Right cardiac atrium (tissue), 5 donors: Measurements from ENCODE around the gene LSAMP. TPM values are rescaled to one million over a fixed set of nuclear protein-coding genes. Genes with fewer than 3 reads are reported as not detected.

Experiments
- ATAC-seq, 2 donors: fragments of 200-7000 bp; cut with Tn5 transposase; one replicate each; pipeline versions ENCODE4 v1.8.0 to v1.9.1; 2020; ENCODE audit warnings: moderate library complexity in 2 of 2, mild to moderate bottlenecking in 1 of 2
- DNase-seq, 3 donors: peaks; one replicate each; pipeline ENCODE4 v3.0.0-alpha.2; 2020
- H3K27ac ChIP-seq: one replicate; pipeline ENCODE4 v1.5.1; 2013; ENCODE audit warnings: mild to moderate bottlenecking, low read length, control low read depth, moderate library complexity
- H3K27me3 ChIP-seq: one replicate; pipeline ENCODE4 v1.6.1; 2013; ENCODE audit not compliant: control insufficient read depth, insufficient read depth
- H3K4me1 ChIP-seq: one replicate; pipeline ENCODE4 v1.6.1; 2013; ENCODE audit warnings: low read length; ENCODE audit not compliant: control insufficient read depth, insufficient read depth
- H3K4me3 ChIP-seq: one replicate; pipeline ENCODE4 v1.5.1; 2013; ENCODE audit warnings: low read length, control low read depth
- H3K9me3 ChIP-seq: one replicate; pipeline ENCODE4 v1.6.1; 2013; ENCODE audit warnings: low read length; ENCODE audit not compliant: control insufficient read depth
- WGBS: extraction: QIAGEN DNeasy Blood & Tissue Kit; methylation state at CpG from one replicate; pipeline ENCODE4 v1.1.7; 2013; 5-methylcytosine and 5-hydroxymethylcytosine counted together
- intact Hi-C, 4 donors: fragments of 100-400 bp; cut with DNase I; formaldehyde crosslinking; loops; one replicate each; pipeline versions ENCODE4 v1.11.0 to v1.14.0; 2022 to 2023
- polyA plus RNA-seq: library from polyadenylated mRNA; stranded (reverse); fragments of 200-250 nt; gene quantifications from one replicate; pipeline ENCODE4 v1.2.3, GENCODE V29; 2013
- total RNA-seq, 4 donors: library from RNA; stranded (reverse); fragmentation: NEBNext Ultra II Directional; extraction: Animal tissue kit (Norgen Biotek cat#: 25700); gene quantifications; one replicate each; pipeline ENCODE4 v1.2.1, GENCODE V29; 2021
- donor health status: healthy with polysubstance abuse.
- donor health status: DM: no; HTN: yes; CAD: no.
- donor health status: DM: no; HTN: no; CAD: no.
- donor health status: DM: no; HTN: yes; CAD: no; lungs with severe emphysema.
- donor health status: DM: yes; HTN: yes; CAD: no.

LSAMP gene
- total and polyA plus RNA-seq, 5 donors = 1.4 to 6.2 (median 3.7) TPM

DNA sequence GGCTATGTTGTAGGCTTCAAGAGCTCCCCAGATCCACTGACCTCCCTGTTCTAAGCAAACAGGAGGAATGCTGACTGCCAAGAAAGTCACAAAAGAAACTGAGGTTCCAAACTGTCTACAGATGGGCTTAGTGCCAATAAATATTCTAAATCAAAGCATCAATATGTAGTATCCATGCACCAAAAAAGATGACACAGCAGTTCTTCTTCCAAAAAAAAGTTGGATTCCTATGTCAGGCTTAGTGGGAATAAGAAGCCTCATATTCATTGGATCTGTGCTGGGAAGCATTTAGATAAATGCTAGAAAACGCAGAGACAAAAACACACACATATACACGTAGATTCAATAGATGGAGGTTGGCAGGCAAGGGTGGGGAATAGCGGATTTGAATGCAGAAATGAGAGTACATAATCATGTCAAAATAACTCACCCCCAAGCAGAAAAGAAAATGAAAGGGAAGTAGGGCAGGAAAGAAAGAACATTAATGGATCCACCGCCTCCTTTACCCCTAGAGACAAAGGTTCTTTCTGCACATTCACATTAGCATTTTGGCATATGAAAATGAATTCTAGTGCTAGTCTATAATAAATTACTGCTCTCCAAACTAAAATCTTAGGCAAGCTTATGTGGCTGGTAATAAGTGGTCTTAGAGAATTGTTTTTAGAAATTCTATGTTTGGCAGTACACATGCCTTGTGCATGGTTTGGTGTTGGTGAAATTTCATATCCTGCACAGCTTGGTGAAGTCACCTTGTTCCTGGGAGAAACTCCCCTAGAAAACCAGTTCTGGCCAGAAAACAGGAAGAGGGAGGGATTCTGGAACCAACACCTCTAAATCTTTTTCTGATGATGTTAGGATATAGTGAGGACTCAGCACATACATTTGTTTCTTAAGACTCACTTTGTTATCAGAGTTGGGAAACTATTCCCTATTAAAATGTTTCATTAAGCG, 283.4 kb downstream of the LSAMP start:
- 72% methylated on average over 5 of the region's 5 CpGs for WGBS
- ATAC-seq (no peak), DNase-seq (no peak)
- no peaks in the 10 kb centered on the region for H3K27me3 ChIP-seq
- no peak overlapping the region for H3K27ac ChIP-seq
- no peaks in the 10 kb centered on the region for H3K9me3 ChIP-seq
- H3K4me3 ChIP-seq = no peak overlapping the region
- no peaks in the 10 kb centered on the region for H3K4me1 ChIP-seq
- intact Hi-C loops = no loop called here

GRCh38 chr3:116160594-116160993, 284.7 kb downstream of the LSAMP start:
- intact Hi-C loops = no loop called here
- 94% methylated on average over 1 of the region's 1 CpG for WGBS
- no peak overlapping the region for H3K27ac ChIP-seq
- no peaks in the 10 kb centered on the region for H3K9me3 ChIP-seq
- H3K4me1 ChIP-seq = no peaks in the 10 kb centered on the region
- no peaks in the 10 kb centered on the region for H3K27me3 ChIP-seq
- ATAC-seq = no peak
- no peak overlapping the region for H3K4me3 ChIP-seq
- no peak for DNase-seq

- intact Hi-C loops = no loop called here
These were observed 289.4 kb downstream of the LSAMP start for GRCh38 chr3:116155841-116156240.

DNA sequence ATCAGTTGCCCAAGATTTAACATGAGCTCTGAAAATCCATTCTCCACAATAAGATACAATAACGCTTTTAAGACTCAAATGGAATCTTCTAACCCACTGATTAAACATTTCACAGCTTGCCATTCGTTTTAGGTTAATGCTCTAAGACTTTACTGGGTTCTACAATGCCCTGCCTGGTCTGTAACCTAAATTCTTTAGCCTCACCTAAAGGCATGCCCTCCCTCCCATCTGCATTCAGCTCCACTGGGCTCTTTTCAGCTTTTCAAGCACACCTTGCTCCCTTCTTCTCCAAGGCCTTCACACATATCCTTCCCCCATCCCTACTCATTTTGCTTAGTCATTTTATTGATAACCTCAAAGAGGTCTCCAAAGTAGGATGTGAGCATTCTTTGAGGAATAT, 290.9 kb downstream of the LSAMP start:
- Histone ChIP-seq H3K4me3 (no peak overlapping the region), H3K9me3 (no peaks in the 10 kb centered on the region), H3K27me3 (no peaks in the 10 kb centered on the region), H3K4me1 (no peaks in the 10 kb centered on the region), H3K27ac (no peak overlapping the region)
- no peak for DNase-seq
- intact Hi-C loops = no loop called here
- WGBS = 72% methylated on average over 2 of the region's 2 CpGs
- ATAC-seq = no peak

More at GRCh38 chr3:116155841-116156240, 289.4 kb downstream of the LSAMP start:
- H3K4me1 ChIP-seq = no peaks in the 10 kb centered on the region
- no peak for ATAC-seq
- no peaks in the 10 kb centered on the region for H3K27me3 ChIP-seq
- DNase-seq = no peak
- no peak overlapping the region for H3K27ac ChIP-seq
- 74% methylated on average over 1 of the region's 1 CpG for WGBS
- no peak overlapping the region for H3K4me3 ChIP-seq
- no peaks in the 10 kb centered on the region for H3K9me3 ChIP-seq

DNA sequence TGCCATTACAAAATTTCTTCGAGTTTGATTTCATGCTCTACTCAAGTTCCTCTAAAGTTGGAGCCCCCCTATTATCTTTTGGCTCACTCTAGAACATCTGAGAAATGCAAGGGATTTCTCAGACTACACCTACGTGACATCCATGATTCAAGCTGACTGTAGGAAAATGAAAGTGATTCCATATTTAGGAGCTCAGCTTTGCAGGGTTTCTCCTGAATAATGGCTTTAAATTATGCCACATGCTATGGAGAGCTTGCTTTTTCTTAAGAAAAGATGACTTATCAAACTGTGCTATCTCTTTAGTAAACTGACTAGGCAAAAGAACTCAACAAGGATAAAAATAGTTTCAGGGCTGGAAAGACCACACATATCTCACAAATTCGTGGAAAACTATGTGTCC, 292.1 kb downstream of the LSAMP start:
- WGBS = 26% methylated on average over 3 of the region's 3 CpGs
- H3K4me3 ChIP-seq = no peak overlapping the region

DNA sequence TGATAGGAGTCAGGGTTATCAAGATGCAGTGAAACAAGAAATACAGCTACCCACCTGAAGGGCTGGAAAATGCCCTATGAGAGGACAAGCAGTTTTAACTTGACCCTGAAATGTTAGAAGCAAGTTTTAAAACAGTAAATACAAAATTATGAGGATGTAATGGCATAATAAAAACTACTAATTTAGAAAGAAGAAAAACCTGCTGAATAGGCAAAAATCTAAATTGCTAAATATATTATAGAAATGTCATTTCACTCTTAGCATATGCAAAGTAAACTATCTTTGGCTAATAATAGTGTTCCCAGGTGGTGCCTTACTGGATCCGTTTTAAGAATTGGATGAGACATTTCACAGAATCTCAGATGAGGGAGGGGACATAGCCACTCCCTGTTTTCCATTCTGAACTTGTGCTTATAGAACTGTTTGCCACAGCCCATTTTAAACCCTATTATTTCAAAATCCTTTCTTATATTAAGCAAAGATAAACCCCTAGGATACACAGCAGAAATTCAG, 294.6 kb downstream of the LSAMP start:
- H3K27ac ChIP-seq = no peak overlapping the region
- no peaks in the 10 kb centered on the region for H3K9me3 ChIP-seq
- no peak for ATAC-seq
- intact Hi-C loops = no loop called here
- H3K4me1 ChIP-seq = no peaks in the 10 kb centered on the region
- no peaks in the 10 kb centered on the region for H3K27me3 ChIP-seq
- no peak overlapping the region for H3K4me3 ChIP-seq
- WGBS = 56% methylated on average over 1 of the region's 1 CpG
- DNase-seq = no peak

More for the DNA sequence above, 292.1 kb downstream of the LSAMP start:
- H3K27me3 ChIP-seq = no peaks in the 10 kb centered on the region
- no peaks in the 10 kb centered on the region for H3K9me3 ChIP-seq
- H3K4me1 ChIP-seq = no peaks in the 10 kb centered on the region
- intact Hi-C loops = no loop called here
- no peak for ATAC-seq
- DNase-seq = no peak
- no peak overlapping the region for H3K27ac ChIP-seq

- H3K27me3 ChIP-seq = no peaks in the 10 kb centered on the region
- no peaks in the 10 kb centered on the region for H3K9me3 ChIP-seq
- no peak overlapping the region for H3K4me3 ChIP-seq
- no peaks in the 10 kb centered on the region for H3K4me1 ChIP-seq
- intact Hi-C loops = no loop called here
- H3K27ac ChIP-seq = no peak overlapping the region
- ATAC-seq = no peak
- DNase-seq = no peak
- WGBS = 74% methylated on average over 7 of the region's 7 CpGs
These were observed 296.1 kb downstream of the LSAMP start for GRCh38 chr3:116148881-116149851.

DNA sequence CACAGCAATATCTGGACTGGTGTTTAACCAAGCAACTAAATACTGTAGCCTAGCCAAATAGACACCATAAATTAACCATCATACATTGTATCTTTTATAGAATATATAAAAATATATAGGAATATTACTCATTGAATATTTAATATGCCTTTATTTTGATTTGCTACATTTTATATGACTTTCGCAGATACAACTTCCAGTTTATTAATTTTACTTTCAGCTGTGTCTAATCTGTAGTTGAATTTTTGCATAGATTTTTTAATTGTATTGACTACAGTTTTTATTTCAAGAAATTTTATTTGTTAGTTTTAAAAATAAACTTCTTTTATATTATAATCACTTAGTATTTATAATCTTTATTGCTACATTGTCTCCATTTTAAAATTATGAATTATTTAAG, 299.7 kb downstream of the LSAMP start:
- no peaks in the 10 kb centered on the region for H3K9me3 ChIP-seq
- intact Hi-C loops = no loop called here
- no peak overlapping the region for H3K4me3 ChIP-seq
- DNase-seq = no peak
- no peaks in the 10 kb centered on the region for H3K4me1 ChIP-seq
- WGBS = 99% methylated on average over 1 of the region's 1 CpG
- H3K27ac ChIP-seq = no peak overlapping the region
- ATAC-seq = no peak
- no peaks in the 10 kb centered on the region for H3K27me3 ChIP-seq

- no peak for ATAC-seq
- 86% methylated on average over 4 of the region's 4 CpGs for WGBS
- intact Hi-C loops = no loop called here
These were observed 303.6 kb downstream of the LSAMP start for GRCh38 chr3:116141724-116142123.

GRCh38 chr3:116140100-116140689, 305.1 kb downstream of the LSAMP start:
- 31% methylated on average over 5 of the region's 5 CpGs for WGBS
- no peaks in the 10 kb centered on the region for H3K9me3 ChIP-seq
- no peak overlapping the region for H3K27ac ChIP-seq
- intact Hi-C loops = no loop called here
- no peak for ATAC-seq
- H3K27me3 ChIP-seq = no peaks in the 10 kb centered on the region
- no peak overlapping the region for H3K4me3 ChIP-seq
- H3K4me1 ChIP-seq = no peaks in the 10 kb centered on the region
- no peak for DNase-seq

More at GRCh38 chr3:116141724-116142123, 303.6 kb downstream of the LSAMP start:
- DNase-seq = no peak
- Histone ChIP-seq H3K27me3 (no peaks in the 10 kb centered on the region), H3K4me3 (no peak overlapping the region), H3K4me1 (no peaks in the 10 kb centered on the region), H3K9me3 (no peaks in the 10 kb centered on the region), H3K27ac (no peak overlapping the region)
